Stimulated activated effector memory CD8-positive, alpha-beta T cell treated with anti-CD3 and anti-CD28 coated beads, Interleukin-12 subunit alpha, Interleukin-12 subunit beta, amount 100 ng/mL, for 72 hours (primary cell): ENCODE measurements around the gene POGZ.

ENCODE experiments used
- ATAC-seq: fragments of 150-1000 bp; cut with Tn5 transposase; 2 replicates; pipeline ENCODE4 v1.10.0; 2021
- DNase-seq, 2 donors: peaks; one replicate each; pipeline ENCODE4 v3.0.0; 2021 to 2022; ENCODE audit warnings: low spot score in 2 of 2
- H3K27ac Mint-ChIP-seq: one replicate; pipeline ENCODE4 v1.8.0; 2022; ENCODE audit warnings: mild to moderate bottlenecking, mixed read lengths
- H3K36me3 Mint-ChIP-seq: one replicate; pipeline ENCODE4 v1.8.0; 2022; ENCODE audit warnings: mild to moderate bottlenecking, mixed read lengths
- H3K4me1 Mint-ChIP-seq: one replicate; pipeline ENCODE4 v1.8.0; 2022; ENCODE audit warnings: mixed read lengths
- H3K4me3 Mint-ChIP-seq: one replicate; pipeline ENCODE4 v1.8.0; 2022; ENCODE audit warnings: mild to moderate bottlenecking, mixed read lengths
- H3K9me3 Mint-ChIP-seq: one replicate; pipeline ENCODE4 v1.8.0; 2022; ENCODE audit warnings: mixed read lengths

Gene POGZ

GRCh38 chr1:151491641-151492040, 32.3 kb upstream of the POGZ start:
- Mint-ChIP-seq H3K4me1 (peaks cover 9% of the 10 kb centered on the region), H3K9me3 (no peaks in the 10 kb centered on the region), H3K27ac (no peak overlapping the region), H3K36me3 (no peaks in the 10 kb centered on the region), H3K4me3 (no peak overlapping the region)
- ATAC-seq = no peak
- no peak for DNase-seq

- H3K4me3 Mint-ChIP-seq = no peak overlapping the region
- H3K27ac Mint-ChIP-seq = no peak overlapping the region
These were observed 27.3 kb upstream of the POGZ start for GRCh38 chr1:151486557-151486956.

GRCh38 chr1:151485685-151486255, 26.5 kb upstream of the POGZ start:
- no peak overlapping the region for H3K4me3 Mint-ChIP-seq
- H3K27ac Mint-ChIP-seq = no peak overlapping the region
- ATAC-seq (no peak), DNase-seq (no peak)
- H3K9me3 Mint-ChIP-seq = no peaks in the 10 kb centered on the region
- no peaks in the 10 kb centered on the region for H3K4me1 Mint-ChIP-seq
- H3K36me3 Mint-ChIP-seq = no peaks in the 10 kb centered on the region

More at GRCh38 chr1:151486557-151486956, 27.3 kb upstream of the POGZ start:
- ATAC-seq (no peak), DNase-seq (no peak)
- no peaks in the 10 kb centered on the region for H3K36me3 Mint-ChIP-seq
- H3K9me3 Mint-ChIP-seq = no peaks in the 10 kb centered on the region
- H3K4me1 Mint-ChIP-seq = no peaks in the 10 kb centered on the region

GRCh38 chr1:151482017-151482416, 22.7 kb upstream of the POGZ start:
- Mint-ChIP-seq H3K4me3 (no peak overlapping the region), H3K4me1 (no peaks in the 10 kb centered on the region), H3K9me3 (no peaks in the 10 kb centered on the region), H3K36me3 (no peaks in the 10 kb centered on the region), H3K27ac (no peak overlapping the region)
- ATAC-seq = no peak
- DNase-seq = no peak

GRCh38 chr1:151479462-151479861, 20.2 kb upstream of the POGZ start:
- Mint-ChIP-seq H3K4me1 (no peaks in the 10 kb centered on the region), H3K27ac (no peak overlapping the region)

GRCh38 chr1:151478923-151479322, 19.6 kb upstream of the POGZ start:
- Mint-ChIP-seq H3K36me3 (no peaks in the 10 kb centered on the region), H3K4me1 (no peaks in the 10 kb centered on the region), H3K27ac (no peak overlapping the region), H3K9me3 (no peaks in the 10 kb centered on the region), H3K4me3 (no peak overlapping the region)
- no peak for DNase-seq
- no peak for ATAC-seq

More at GRCh38 chr1:151479462-151479861, 20.2 kb upstream of the POGZ start:
- DNase-seq (no peak), ATAC-seq (no peak)
- H3K9me3 Mint-ChIP-seq = no peaks in the 10 kb centered on the region
- no peak overlapping the region for H3K4me3 Mint-ChIP-seq
- H3K36me3 Mint-ChIP-seq = no peaks in the 10 kb centered on the region

- H3K4me1 Mint-ChIP-seq = no peaks in the 10 kb centered on the region
- no peak overlapping the region for H3K4me3 Mint-ChIP-seq
- no peaks in the 10 kb centered on the region for H3K36me3 Mint-ChIP-seq
- no peak for ATAC-seq
- no peak for DNase-seq
- no peak overlapping the region for H3K27ac Mint-ChIP-seq
- H3K9me3 Mint-ChIP-seq = no peaks in the 10 kb centered on the region
These were observed 19.0 kb upstream of the POGZ start for GRCh38 chr1:151478140-151478812.

- ATAC-seq (no peak), DNase-seq (no peak)
- Mint-ChIP-seq H3K4me1 (peaks cover 7% of the 10 kb centered on the region), H3K27ac (no peak overlapping the region), H3K9me3 (no peaks in the 10 kb centered on the region), H3K36me3 (no peaks in the 10 kb centered on the region), H3K4me3 (no peak overlapping the region)
These were observed 17.8 kb upstream of the POGZ start for GRCh38 chr1:151477066-151477465.

- H3K36me3 Mint-ChIP-seq = no peaks in the 10 kb centered on the region
- no peak overlapping the region for H3K4me3 Mint-ChIP-seq
- H3K9me3 Mint-ChIP-seq = no peaks in the 10 kb centered on the region
- ATAC-seq (no peak), DNase-seq (no peak)
- no peak overlapping the region for H3K27ac Mint-ChIP-seq
- peaks cover 7% of the 10 kb centered on the region for H3K4me1 Mint-ChIP-seq
These were observed 16.8 kb upstream of the POGZ start for GRCh38 chr1:151476083-151476482.

- no peak overlapping the region for H3K4me3 Mint-ChIP-seq
- H3K27ac Mint-ChIP-seq = peak overlapping the region; percentile 12
- no peaks in the 10 kb centered on the region for H3K9me3 Mint-ChIP-seq
- no peaks in the 10 kb centered on the region for H3K36me3 Mint-ChIP-seq
- no peak for DNase-seq
- peaks cover 7% of the 10 kb centered on the region for H3K4me1 Mint-ChIP-seq
- peak; percentile 98 for ATAC-seq
These were observed 15.9 kb upstream of the POGZ start for GRCh38 chr1:151475175-151475574.

GRCh38 chr1:151474745-151475144, 15.5 kb upstream of the POGZ start:
- H3K36me3 Mint-ChIP-seq = no peaks in the 10 kb centered on the region
- peaks cover 7% of the 10 kb centered on the region for H3K4me1 Mint-ChIP-seq

GRCh38 chr1:151472856-151473731, 13.8 kb upstream of the POGZ start:
- H3K4me1 Mint-ChIP-seq = peaks cover 7% of the 10 kb centered on the region
- peak overlapping the region; percentile 79 for H3K27ac Mint-ChIP-seq
- no peaks in the 10 kb centered on the region for H3K36me3 Mint-ChIP-seq
- ATAC-seq (peak; percentile 61), DNase-seq (peak in 1 of 2 donors; percentile 55)
- no peaks in the 10 kb centered on the region for H3K9me3 Mint-ChIP-seq
- peak overlapping the region; percentile 59 for H3K4me3 Mint-ChIP-seq

More at GRCh38 chr1:151474745-151475144, 15.5 kb upstream of the POGZ start:
- Mint-ChIP-seq H3K27ac (peak overlapping the region; percentile 12), H3K4me3 (no peak overlapping the region), H3K9me3 (no peaks in the 10 kb centered on the region)
- no peak for DNase-seq
- no peak for ATAC-seq

- H3K4me3 Mint-ChIP-seq = no peak overlapping the region
- ATAC-seq = no peak
These were observed 5.7 kb upstream of the POGZ start for GRCh38 chr1:151465026-151465425.

GRCh38 chr1:151461694-151462093, 2.4 kb upstream of the POGZ start:
- Mint-ChIP-seq H3K36me3 (peaks cover 16% of the 10 kb centered on the region), H3K27ac (no peak overlapping the region), H3K4me1 (peaks cover 8% of the 10 kb centered on the region), H3K9me3 (no peaks in the 10 kb centered on the region), H3K4me3 (no peak overlapping the region)
- no peak for ATAC-seq
- no peak for DNase-seq

More at GRCh38 chr1:151465026-151465425, 5.7 kb upstream of the POGZ start:
- no peaks in the 10 kb centered on the region for H3K4me1 Mint-ChIP-seq
- H3K27ac Mint-ChIP-seq = no peak overlapping the region
- no peaks in the 10 kb centered on the region for H3K9me3 Mint-ChIP-seq
- H3K36me3 Mint-ChIP-seq = no peaks in the 10 kb centered on the region
- DNase-seq = no peak

GRCh38 chr1:151458802-151459330, 428 bp downstream of the POGZ start:
- peak overlapping the region; percentile 95 for H3K27ac Mint-ChIP-seq
- H3K36me3 Mint-ChIP-seq = peaks cover 21% of the 10 kb centered on the region
- ATAC-seq (peak; percentile 65), DNase-seq (peak; percentile 27 to 79)
- peaks cover 15% of the 10 kb centered on the region for H3K4me1 Mint-ChIP-seq
- H3K4me3 Mint-ChIP-seq = peak overlapping the region; percentile 79
- H3K9me3 Mint-ChIP-seq = no peaks in the 10 kb centered on the region
